ENCODE measurements around the gene APOL1.

- TF ChIP-seq EZH2 (conservative IDR thresholded peaks at IDR 0.05; ENCODE audit: low read depth, low read length) (no peak), CTCF (CRISPR knock-in tag; IDR thresholded peaks at IDR 0.05) (no peak), ZFP36 (IDR thresholded peaks at IDR 0.05; ENCODE audit: borderline replicate concordance, low read depth, low read length, partially characterized antibody) (no peak), ELF1 (CRISPR knock-in tag; IDR thresholded peaks at IDR 0.05) (no peak), BCL6 (CRISPR knock-in tag; IDR thresholded peaks at IDR 0.05) (no peak), POLR2A (IDR thresholded peaks at IDR 0.05; ENCODE audit: insufficient read depth in 1 of 2, low read depth in 2 of 2, low read length in 2 of 2) (no peak)
Observed at GRCh38 chr22:36244522-36245391, 8.2 kb upstream of the APOL1 start.
